Stimulated activated effector memory CD8-positive, alpha-beta T cell treated with anti-CD3 and anti-CD28 coated beads, Interleukin-12 subunit alpha, Interleukin-12 subunit beta, amount 100 ng/mL, for 72 hours (primary cell): ENCODE measurements around the gene DDRGK1.
"Not testable (repeated sequence)": the region's sequence is repeated elsewhere in the genome, so short reads cannot be mapped to it uniquely, and the experiment has no call there.

ENCODE experiments used
- ATAC-seq: fragments of 150-1000 bp; cut with Tn5 transposase; 2 replicates; pipeline ENCODE4 v1.10.0; 2021
- DNase-seq, 2 donors: peaks; one replicate each; pipeline ENCODE4 v3.0.0; 2021 to 2022; ENCODE audit warnings: low spot score in 2 of 2
- H3K27ac Mint-ChIP-seq: one replicate; pipeline ENCODE4 v1.8.0; 2022; ENCODE audit warnings: mild to moderate bottlenecking, mixed read lengths
- H3K36me3 Mint-ChIP-seq: one replicate; pipeline ENCODE4 v1.8.0; 2022; ENCODE audit warnings: mild to moderate bottlenecking, mixed read lengths
- H3K4me1 Mint-ChIP-seq: one replicate; pipeline ENCODE4 v1.8.0; 2022; ENCODE audit warnings: mixed read lengths
- H3K4me3 Mint-ChIP-seq: one replicate; pipeline ENCODE4 v1.8.0; 2022; ENCODE audit warnings: mild to moderate bottlenecking, mixed read lengths
- H3K9me3 Mint-ChIP-seq: one replicate; pipeline ENCODE4 v1.8.0; 2022; ENCODE audit warnings: mixed read lengths

DDRGK1 gene

DNA sequence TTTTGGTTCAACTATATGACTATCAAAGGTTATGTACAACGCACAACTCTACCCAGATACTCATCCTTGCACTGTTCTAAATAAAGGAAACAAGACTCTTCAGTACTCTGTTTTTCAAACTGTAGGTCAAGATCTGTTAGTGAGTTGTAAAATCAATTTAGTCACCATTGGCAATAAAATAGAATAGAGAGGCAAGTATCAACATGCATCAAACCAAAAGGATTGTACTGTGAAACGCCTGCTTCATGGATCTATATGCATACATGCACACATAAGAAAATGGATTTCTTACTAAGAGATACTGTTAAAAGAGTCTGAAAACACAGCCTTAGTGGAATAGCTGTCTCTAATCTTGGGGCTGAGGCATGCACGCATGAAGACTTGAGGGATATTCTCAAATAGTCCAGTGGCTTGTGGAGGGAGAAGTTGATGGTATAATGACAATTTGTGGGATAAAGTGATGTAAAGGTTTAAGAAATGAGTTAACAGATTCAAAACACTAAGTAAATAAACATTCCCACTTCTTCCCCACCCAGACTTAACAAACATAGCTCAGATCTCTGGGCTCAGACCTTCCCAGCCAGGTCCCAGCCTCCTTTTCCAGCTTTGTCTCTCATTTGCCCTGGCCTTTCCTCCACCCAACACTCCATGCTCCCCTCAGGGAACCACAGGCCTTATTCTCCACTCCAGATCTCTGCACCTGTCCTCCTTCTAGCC lies 20.4 kb downstream of the DDRGK1 start:
- no peak for DNase-seq
- H3K36me3 Mint-ChIP-seq: peaks cover 13% of the 10 kb centered on the region
- no peak overlapping the region for H3K27ac Mint-ChIP-seq
- no peak overlapping the region for H3K4me3 Mint-ChIP-seq
- no peaks in the 10 kb centered on the region for H3K4me1 Mint-ChIP-seq
- no peak for ATAC-seq
- no peaks in the 10 kb centered on the region for H3K9me3 Mint-ChIP-seq

DNA sequence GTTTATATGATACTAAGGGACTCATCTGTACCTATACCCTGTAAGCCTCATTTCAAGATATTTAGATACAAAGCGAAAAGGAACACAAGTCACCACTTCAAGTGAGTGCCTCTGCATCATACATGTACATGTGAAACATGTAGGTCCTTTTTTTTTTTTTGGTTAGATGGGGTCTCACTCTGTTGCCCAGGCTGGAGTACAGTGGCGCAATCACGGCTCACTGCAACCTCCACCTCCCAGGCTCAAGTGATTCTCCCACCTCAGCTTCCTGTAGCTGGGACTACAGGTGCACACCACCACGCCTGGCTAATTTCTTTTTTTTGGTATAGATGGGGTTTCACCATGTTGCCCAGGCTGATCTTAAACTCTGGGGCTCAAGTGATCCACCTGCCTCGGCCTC lies 22.1 kb downstream of the DDRGK1 start:
- H3K4me1 Mint-ChIP-seq, H3K27ac Mint-ChIP-seq, H3K36me3 Mint-ChIP-seq, DNase-seq, H3K4me3 Mint-ChIP-seq, H3K9me3 Mint-ChIP-seq, ATAC-seq: not testable (repeated sequence)

DNA sequence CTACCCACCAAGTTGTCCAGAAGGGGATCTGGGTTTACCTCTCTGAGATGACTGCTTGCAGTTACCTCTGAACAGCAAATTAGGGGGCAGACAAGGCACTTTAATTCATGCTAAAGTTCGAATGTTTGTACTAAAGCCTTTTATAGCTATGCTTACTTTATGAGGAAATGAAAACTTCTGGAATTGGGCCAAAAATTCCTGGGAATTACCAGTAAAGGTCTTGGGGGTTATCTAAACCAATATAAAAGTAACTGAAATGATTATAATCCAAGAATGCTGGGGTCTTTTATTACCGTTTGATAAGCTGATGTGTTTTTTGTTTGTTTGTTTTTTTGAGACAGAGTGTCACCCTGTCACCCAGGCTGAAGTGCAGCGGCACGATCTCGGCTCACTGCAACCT lies 23.2 kb downstream of the DDRGK1 start:
- H3K27ac Mint-ChIP-seq: no peak overlapping the region
- no peak overlapping the region for H3K4me3 Mint-ChIP-seq
- DNase-seq (no peak), ATAC-seq (no peak)
- peaks cover 6% of the 10 kb centered on the region for H3K36me3 Mint-ChIP-seq
- H3K9me3 Mint-ChIP-seq: no peaks in the 10 kb centered on the region
- no peaks in the 10 kb centered on the region for H3K4me1 Mint-ChIP-seq

DNA sequence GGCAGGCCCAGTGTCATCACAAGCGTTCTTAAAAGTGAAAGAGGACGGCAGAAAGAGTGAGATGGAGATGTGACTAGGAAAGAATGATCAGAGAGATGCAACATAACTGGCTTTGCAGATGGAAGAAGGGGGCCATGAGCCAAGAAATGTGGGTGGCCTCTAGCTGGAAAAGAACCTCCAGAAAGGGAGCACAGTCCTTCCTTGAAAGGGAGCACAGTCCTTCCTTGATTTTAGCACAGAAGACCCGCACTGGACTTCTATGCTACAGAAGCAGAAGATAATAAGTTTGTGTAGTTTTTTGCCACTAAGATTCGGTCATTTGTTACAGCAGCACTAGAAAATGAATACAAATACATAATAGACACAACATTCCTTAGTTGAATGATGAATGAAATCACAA lies 24.2 kb downstream of the DDRGK1 start:
- Mint-ChIP-seq H3K9me3 (no peaks in the 10 kb centered on the region), H3K4me3 (no peak overlapping the region), H3K27ac (no peak overlapping the region), H3K36me3 (peaks cover 6% of the 10 kb centered on the region), H3K4me1 (no peaks in the 10 kb centered on the region)
- ATAC-seq (no peak), DNase-seq (no peak)

- Mint-ChIP-seq H3K4me3 (no peak overlapping the region), H3K9me3 (no peaks in the 10 kb centered on the region), H3K27ac (no peak overlapping the region), H3K4me1 (no peaks in the 10 kb centered on the region), H3K36me3 (peaks cover 6% of the 10 kb centered on the region)
- no peak for DNase-seq
- ATAC-seq: no peak
These were observed 26.6 kb downstream of the DDRGK1 start for GRCh38 chr20:3177746-3178485.

GRCh38 chr20:3175270-3175669 lies 29.2 kb downstream of the DDRGK1 start:
- ATAC-seq (no peak), DNase-seq (no peak)
- no peaks in the 10 kb centered on the region for H3K9me3 Mint-ChIP-seq
- no peaks in the 10 kb centered on the region for H3K36me3 Mint-ChIP-seq
- H3K27ac Mint-ChIP-seq: no peak overlapping the region
- no peak overlapping the region for H3K4me3 Mint-ChIP-seq
- peaks cover 9% of the 10 kb centered on the region for H3K4me1 Mint-ChIP-seq

DNA sequence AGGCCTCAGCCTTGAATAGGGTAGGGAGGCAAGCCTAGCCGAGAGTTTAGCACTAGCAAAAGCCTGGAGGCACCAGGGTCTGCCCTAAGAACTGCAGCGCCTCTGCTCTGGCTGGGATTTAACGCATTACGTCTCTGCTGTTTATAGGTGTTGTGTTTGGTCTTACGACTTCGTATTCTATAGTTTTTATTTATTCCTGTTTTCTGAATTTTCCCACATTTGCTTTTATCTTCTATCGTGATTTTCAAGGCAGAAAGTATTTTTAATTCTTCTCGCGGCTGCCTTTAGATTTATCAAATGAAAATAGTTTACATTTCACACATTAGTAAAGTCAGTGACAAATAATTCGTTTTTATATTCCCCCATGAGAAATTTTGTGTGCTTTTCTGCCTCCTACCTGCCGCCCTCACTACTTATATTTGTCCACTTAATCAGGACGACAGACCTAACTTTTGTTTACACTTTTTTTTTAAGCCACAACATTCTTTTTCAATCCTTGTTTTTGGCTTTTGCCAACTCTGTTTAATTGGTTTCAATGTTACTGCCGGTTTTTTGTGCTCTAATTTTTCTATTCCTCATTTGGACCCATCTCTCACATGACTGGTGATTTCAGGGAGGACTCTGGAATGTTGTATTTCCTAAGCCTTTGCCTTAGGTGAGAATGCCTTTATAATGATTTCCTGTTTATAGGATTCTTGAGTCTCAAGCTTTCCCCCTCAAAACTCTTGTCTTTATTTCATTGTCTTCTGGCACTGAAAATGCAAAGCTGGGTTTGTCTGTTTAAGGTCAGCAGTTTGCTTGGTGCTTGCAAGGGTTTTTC lies 29.8 kb downstream of the DDRGK1 start:
- DNase-seq: no peak

GRCh38 chr20:3173610-3174441 lies 30.7 kb downstream of the DDRGK1 start:
- DNase-seq (peak; percentile 87 to 90), ATAC-seq (peak; percentile 62)
- no peaks in the 10 kb centered on the region for H3K36me3 Mint-ChIP-seq
- H3K4me3 Mint-ChIP-seq: peak overlapping the region; percentile 82
- no peaks in the 10 kb centered on the region for H3K9me3 Mint-ChIP-seq
- H3K4me1 Mint-ChIP-seq: peaks cover 9% of the 10 kb centered on the region
- no peak overlapping the region for H3K27ac Mint-ChIP-seq

More for the DNA sequence above, 29.8 kb downstream of the DDRGK1 start:
- H3K36me3 Mint-ChIP-seq: no peaks in the 10 kb centered on the region
- peaks cover 9% of the 10 kb centered on the region for H3K4me1 Mint-ChIP-seq
- no peak overlapping the region for H3K27ac Mint-ChIP-seq
- no peak for ATAC-seq
- H3K4me3 Mint-ChIP-seq: peak overlapping the region; percentile 82
- H3K9me3 Mint-ChIP-seq: no peaks in the 10 kb centered on the region

DNA sequence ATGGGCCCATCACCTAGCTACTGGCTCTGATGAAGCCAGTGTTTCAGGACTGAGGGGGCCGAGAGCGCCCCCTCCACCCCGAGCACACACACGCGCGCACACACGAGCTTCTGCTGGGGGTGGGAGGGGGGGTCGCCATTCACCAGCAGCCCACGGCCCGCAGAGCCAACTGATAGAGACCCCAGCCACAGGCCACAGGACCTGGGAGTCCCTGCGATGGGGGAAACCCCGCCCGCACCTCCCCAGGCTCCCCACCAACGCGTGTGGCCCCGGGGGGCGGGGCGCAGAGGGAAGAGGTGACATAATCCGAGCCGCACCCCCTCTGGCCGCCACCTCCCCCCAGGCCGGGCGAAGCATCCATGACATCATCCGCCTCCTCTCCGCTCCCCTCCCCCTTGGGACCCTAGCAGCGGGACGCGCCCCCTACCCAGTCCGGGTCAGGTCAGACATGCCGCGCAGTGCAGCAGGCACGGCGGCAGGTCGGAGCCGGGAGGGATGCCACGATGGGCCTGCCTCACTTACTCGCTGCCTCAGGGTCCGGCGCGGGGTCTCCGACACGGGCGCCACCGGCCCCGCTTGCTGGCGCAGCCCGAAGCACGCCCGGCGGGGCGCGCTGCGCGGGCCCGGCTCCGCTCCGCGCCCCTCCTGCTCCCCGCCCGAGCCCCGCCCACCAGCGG lies 31.4 kb downstream of the DDRGK1 start, which contains the start of gene LZTS3:
Gene LZTS3, minus strand, starts transcription at position 617 of the 677 bp plus-strand sequence. CDS start 6,386 bp downstream, outside the sequence.
- Mint-ChIP-seq H3K36me3 (no peaks in the 10 kb centered on the region), H3K27ac (peak within 1 kb of the TSS; percentile 69), H3K9me3 (no peaks in the 10 kb centered on the region), H3K4me3 (peak within 1 kb of the TSS; percentile 82), H3K4me1 (peaks cover 14% of the 10 kb centered on the region)
- peak; percentile 60 to 83 for DNase-seq
- peak; percentile 92 for ATAC-seq

- Mint-ChIP-seq H3K4me3 (peak overlapping the region; percentile 82), H3K27ac (peak overlapping the region; percentile 69), H3K9me3 (no peaks in the 10 kb centered on the region), H3K4me1 (peaks cover 14% of the 10 kb centered on the region), H3K36me3 (no peaks in the 10 kb centered on the region)
- DNase-seq: no peak
- no peak for ATAC-seq
These were observed 32.2 kb downstream of the DDRGK1 start for GRCh38 chr20:3172126-3172932.

GRCh38 chr20:3171391-3172125 lies 32.9 kb downstream of the DDRGK1 start:
- Mint-ChIP-seq H3K36me3 (no peaks in the 10 kb centered on the region), H3K4me1 (peaks cover 14% of the 10 kb centered on the region), H3K27ac (no peak overlapping the region), H3K9me3 (no peaks in the 10 kb centered on the region), H3K4me3 (no peak overlapping the region)
- ATAC-seq (no peak), DNase-seq (no peak)

DNA sequence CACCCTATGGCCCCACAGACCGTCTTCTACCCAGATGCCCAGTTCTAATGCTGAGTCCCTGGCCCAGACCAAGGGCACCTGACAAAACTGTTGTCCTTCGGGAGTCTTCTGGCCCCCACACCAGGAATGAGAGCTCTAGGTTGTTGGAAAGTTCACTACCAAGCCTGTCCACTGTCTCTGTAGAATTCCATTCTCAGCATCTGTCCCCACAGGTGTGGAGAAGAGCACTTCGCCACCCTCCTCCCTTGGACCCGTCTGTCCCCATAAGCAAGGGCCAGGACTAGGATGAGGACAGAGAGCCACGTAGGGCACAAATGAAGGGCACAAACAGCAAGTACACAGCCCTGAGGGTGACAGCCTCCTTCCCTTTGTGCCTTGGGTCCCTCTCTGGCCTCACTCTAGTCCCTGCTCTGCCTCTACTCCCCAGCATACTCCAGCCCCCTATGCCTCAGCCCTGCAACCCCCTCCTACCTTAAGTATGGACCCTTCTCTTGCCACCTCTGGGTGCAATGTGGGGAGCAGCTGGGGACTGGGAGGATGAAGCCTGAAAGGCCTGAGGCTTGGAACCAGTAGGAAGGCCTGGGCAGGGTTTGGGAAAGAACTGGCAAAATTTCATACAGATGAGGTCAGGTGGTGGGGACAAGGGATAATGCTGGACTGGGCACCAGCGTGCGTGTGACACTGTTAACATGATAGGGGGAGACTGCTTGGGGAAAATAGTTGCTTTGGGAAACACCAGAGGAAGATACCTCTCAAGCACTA lies 35.5 kb downstream of the DDRGK1 start:
- DNase-seq (no peak), ATAC-seq (no peak)
- Mint-ChIP-seq H3K4me1 (peaks cover 14% of the 10 kb centered on the region), H3K4me3 (no peak overlapping the region), H3K27ac (no peak overlapping the region), H3K9me3 (no peaks in the 10 kb centered on the region), H3K36me3 (no peaks in the 10 kb centered on the region)
